IPS-NIHi11 (cell line): Measurements from ENCODE around the gene PRSS38.
A peak's percentile ranks its signal among the peaks of the same experiment; 100 is the strongest.
"Not testable (repeated sequence)": the region's sequence is repeated elsewhere in the genome, so short reads cannot be mapped to it uniquely, and the experiment has no call there.

Source experiments
- DNase-seq: peaks from one replicate; pipeline ENCODE4 v3.0.0; 2012; ENCODE audit warnings: mixed read lengths, low spot score

PRSS38 gene

DNA sequence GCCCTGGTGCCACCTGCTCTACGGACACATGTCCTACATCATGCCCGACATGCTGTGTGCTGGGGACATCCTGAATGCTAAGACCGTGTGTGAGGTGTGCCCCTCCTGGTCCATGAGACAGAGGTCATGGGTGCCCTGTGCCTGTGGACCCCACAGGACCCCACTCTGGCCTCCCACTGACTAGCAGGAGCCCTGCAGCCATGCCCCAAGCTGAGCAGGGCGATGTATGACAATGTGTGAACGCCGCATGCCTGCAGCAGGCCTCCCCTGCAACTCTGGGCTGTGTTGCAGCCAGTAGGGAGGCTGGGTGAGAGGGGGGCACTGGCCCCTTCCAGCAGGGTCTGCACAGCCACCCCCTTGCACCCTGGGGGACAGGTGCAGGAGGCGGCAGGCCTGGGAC, 30.0 kb downstream of the PRSS38 start:
- DNase-seq: no peak

DNA sequence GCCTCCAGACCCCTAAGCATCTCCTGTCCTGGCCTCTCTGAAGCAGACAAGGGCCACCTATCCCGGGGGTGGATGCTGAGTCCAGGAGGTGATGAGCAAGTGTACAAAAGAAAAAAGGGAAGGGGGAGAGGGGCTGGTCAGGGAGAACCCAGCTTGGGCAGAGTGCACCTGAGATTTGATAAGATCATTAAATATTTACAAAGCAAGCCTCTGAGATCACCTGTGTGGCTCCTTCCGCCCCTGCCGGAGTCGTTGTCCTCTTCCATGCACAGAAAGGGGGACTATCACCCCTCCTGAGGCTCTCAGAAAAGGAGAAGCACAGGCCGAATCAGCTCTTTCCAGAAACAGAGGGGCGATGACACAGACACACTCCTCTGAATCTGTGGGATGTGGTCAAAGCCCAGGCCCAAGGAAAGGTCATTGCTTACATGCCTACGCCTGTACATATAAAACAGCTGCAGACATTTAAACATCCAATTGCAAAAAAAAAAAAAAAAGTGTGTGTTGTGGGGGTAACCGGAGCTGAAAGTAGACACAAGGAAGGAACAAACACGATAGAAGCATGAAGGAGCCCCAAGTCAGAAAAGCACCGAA, 30.9 kb downstream of the PRSS38 start:
- no peak for DNase-seq

DNA sequence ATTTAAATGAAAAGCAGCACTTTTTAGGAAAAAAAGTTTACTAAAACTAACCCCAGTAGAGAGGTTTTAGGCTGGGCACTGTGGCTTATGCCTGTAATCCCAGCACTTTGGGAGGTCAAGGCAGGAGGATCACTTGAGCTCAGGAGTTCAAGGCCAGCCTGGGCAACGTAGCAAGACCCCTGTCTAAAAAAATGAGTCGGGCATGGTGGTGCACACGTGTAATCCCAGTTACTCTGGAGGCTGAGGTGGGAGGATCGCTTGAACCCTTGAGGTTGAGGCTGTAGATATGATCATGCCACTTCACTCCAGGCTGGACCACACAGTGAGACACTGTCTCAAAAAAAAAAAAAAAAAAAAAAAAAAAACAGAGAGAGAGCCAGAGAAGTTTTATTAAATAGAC, 31.6 kb downstream of the PRSS38 start:
- DNase-seq: not testable (repeated sequence)

DNA sequence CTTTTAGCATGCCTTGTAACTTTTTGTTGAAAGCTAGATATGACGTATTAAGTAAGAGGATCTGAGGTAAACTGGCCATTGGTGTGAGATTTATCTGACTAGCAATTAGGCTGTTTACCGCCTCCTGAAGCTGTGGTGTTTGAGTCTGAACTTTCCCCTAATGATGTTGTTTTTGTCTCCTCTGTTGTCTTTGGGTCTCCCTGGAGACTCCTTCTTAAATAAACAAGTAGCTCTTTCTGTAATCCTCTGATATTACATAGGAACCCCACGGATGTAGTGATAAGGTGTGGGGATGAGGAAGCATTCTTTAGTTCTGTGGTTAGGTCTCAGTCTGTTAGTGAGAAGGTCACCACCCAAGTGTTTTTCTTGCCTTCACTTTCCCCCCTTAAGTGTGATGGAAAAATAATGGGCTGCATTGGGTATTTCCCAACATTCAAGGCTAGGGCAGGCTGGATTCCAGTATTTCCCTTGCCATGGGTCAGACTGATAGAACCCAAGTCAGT, 33.0 kb downstream of the PRSS38 start:
- no peak for DNase-seq

DNA sequence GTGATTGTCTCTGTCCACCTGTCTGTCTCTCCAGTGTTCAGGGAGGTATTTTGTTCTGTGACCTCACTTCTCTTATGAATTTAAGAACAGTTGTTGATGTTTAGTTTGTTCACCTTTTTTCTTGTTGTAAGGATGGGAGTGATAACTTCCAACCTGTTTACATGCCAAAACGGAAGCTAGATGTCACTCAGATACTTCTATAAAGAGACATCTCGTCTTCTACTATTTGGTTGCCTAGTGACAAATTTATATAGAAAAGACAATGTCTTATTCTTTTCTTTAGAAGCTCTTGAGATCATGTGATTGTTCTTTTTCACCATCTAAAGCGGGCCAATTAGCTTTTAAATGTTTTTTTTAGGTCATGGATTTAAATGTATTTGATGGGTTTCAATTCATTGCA, 33.8 kb downstream of the PRSS38 start:
- no peak for DNase-seq

- DNase-seq: no peak
Observed at GRCh38 chr1:227854189-227854588, 38.7 kb downstream of the PRSS38 start.

- DNase-seq: no peak
Observed at GRCh38 chr1:227855687-227856086, 40.2 kb downstream of the PRSS38 start.

DNA sequence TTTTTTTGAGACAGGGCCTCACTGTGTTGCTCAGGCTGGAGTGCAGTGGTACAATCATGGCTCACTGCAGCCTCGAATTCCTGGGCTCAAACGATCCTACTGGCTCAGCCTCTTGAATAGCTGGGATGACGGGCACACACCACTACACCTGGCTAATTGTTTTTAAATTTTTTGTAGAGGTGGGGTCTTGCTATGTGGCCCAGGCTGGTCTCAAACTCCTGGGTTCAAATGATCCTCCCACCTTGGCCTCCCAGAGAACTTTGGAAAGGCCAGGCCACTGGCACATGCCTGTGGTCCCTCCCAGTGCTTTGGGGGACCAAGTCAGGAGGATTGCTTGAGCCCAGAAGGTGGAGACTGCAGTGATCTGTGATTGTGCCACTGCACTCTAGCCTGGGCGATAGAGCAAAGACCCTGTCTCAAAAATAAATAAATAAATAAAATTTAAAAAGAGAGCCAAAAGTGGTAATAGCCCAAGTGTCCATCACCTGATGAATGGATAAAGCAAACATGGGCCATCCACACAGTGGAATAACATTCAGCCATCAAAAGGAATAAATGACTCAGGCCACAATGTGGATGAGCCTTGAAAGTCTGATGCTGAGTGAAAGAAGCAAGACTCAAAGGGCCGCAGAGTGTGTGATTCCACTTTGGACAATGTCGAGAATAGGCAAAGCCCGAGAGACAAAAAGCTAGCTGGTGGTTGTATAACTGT, 40.8 kb downstream of the PRSS38 start:
- DNase-seq: no peak

DNA sequence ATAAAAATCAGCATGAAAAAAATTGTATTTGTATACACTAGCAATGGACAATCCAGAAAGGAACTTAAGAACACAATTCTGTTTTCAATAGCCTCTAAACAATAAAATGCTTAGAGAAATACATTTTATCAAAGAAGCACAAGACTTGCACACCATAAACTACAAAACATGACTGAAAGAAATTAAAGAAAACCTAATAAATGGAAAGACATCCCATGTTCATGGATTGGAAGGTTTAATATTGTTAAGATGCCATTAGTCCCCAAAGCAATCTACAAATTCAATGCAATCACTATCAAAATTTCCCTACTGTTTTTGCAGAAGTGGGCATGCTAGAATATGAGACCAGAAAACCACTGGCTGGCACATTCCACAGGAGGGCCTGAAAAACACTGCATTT, 49.4 kb downstream of the PRSS38 start:
- DNase-seq: no peak

DNA sequence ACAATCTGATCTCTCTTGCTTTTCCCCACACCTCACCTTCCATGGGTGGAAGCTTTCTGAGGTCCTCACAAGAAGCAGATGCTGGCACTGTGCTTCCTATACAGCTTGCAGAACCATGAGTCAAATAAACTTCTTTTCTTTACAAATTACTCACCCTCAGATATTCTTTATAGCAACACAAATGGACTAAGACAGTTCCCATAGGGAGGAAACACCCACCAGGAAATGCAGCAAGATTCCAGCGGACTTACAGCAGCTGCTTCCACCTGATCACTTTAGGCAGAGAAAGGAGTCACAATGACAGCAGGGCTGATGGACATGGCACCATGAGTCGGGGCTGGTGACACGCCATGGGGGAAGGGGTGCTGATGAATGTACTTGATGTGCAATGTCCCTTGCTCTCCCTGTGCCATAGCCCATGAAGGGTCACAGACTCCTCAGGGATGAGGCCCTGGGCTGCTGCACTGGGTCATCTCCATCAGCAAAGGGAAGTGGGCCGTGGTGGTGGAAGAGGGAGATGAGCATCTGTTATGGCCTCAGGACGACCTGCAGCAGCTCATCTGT, 53.9 kb downstream of the PRSS38 start:
- no peak for DNase-seq

GRCh38 chr1:227869851-227870305, 54.4 kb downstream of the PRSS38 start:
- no peak for DNase-seq

GRCh38 chr1:227870366-227870765, 54.9 kb downstream of the PRSS38 start:
- DNase-seq: no peak

- not testable (repeated sequence) for DNase-seq
Observed at GRCh38 chr1:227871892-227872291, 56.4 kb downstream of the PRSS38 start.

GRCh38 chr1:227877810-227878209, 62.3 kb downstream of the PRSS38 start:
- DNase-seq: not testable (repeated sequence)

DNA sequence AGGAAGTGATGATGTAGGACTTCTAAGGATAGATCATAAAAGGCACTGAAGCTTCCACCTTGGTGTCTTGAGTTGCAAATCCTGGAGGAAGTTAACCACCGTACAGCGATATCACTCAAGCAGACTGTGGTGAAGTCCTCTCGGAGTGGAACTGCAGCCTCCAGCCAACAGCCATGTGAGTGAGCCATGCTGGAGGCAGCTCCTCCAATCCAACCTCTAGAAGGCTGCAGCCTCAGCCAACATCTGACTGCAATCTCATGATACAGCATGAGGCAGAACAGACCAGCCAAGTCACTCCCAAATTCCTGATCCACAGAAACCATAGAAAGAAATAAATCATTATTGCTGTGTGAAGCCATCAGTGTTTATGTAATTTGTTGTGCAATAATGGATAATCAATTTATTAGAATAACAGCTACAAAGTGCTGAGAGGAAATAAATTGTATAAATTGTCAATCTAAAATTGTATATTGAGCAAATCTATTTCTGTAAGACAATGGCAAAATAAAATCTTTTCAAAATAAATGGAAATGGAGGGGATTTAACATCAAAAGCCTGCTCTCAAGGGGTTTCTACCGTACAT, 65.0 kb downstream of the PRSS38 start:
- no peak for DNase-seq

DNA sequence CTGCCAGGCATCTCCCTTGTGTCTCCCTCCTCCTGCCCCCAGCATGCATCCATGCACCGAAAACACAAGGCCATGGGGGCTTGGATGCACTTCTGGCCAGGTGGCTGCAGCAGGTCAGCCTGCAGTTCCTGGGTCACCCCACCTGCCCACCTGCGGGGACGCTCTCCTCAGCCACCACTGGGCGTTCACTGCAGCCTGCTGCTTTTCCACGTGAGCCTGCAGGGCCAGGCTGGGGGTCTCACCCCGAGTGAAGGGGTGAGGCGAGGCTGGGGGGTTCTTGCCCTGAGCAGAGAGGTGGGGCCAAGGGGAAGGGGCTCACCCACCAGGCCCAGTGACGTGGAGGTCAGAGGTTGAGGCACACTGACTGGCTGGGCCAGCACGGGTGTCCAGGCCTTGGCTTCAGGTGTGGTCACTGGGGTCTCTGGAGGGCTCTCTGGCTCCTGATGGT, 67.6 kb downstream of the PRSS38 start:
- DNase-seq: peak; percentile 7

DNA sequence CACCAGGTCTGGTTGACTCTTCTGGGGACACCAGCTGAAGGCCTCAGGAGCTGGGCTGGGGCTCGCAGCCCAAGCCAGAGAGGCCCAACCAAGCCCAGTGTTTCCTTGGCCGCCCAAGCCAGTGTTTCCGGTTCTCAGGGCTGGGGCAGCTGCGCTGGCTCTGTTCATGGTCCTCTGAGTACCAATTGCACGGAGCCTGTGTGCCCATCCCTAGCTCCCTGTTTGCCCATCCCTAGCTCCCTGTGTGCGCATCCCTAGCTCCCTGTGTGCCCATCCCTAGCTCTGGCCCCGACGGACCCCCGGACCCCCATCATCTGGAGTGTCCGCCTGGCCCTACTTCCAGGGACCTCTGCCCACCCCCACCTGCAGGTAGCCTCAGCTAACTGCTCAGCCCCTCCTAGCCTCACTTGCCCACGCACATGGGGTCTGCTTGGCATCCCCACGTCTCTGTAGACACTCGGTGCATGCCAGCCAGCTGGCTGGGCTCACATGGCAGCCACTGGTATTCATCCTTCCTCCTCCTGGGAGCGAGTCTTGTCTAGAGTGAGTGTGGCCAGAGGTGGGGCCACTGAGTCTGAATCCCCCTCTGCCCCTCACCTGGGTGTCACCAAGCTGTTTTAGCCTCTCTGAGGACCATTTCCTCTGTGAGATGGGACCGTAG, 68.3 kb downstream of the PRSS38 start:
- DNase-seq: peak; percentile 40

DNA sequence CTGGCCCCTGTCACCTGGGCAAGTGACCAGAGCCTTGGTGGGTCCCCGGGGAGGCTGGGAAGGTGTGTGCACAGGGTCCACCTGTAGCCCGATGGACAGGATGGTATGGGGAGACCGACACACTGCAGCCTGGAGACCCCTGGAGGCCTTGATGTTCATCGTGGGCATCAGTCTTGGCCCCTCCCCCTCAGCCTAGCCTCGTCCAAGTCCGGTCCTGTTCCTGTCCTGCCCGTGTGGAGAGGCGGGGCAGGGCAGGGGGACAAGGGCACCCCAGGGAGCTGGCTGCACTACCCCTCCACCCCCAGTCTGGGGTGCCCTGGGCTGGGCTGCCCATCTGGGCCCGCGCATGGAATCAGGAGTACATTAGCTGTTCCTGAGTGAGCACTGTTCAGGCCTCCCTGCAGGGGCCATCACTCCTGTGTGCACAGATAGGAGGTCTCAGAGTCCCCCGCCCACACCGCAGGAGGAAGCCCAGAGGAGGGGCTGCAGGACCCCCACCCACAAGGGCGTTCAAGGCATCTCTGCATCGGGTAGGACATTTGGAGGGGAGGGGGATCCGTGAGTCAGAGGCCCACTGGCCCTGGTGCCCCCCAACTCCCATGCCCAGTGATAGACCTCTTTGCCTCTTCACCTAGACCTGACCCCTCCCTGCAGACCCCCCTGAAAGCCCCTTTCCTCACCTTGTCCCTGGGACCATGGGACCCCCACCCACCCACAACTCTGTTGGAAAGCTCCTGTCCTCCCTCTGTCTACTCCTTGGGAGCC, 69.1 kb downstream of the PRSS38 start:
- DNase-seq: peak; percentile 16

DNA sequence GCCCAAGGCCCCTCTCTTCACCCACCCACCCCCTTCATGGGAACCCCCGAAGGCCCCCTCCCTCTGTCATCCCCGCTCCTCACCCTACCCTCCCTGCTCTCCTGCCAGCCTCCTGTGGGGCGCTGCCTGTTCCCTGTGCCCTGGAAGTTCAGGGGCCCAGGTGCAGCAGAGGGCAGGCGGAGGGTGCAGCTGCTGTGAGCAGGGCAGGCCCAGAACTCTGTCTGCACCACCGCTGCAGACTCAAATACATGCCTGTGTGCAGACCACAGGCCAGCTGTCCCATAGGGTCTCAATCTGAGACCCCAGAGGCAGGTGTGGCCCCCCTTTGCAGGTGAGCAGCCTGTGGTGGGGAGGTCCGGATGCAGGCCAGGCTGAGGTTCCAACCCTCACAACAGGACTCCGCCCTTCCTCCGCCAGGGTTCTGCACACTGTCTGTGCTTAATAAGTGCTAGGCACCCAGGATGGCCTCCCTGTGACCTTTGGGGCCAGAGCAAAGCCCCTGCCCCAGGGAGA, 69.7 kb downstream of the PRSS38 start:
- peak; percentile 15 for DNase-seq

DNA sequence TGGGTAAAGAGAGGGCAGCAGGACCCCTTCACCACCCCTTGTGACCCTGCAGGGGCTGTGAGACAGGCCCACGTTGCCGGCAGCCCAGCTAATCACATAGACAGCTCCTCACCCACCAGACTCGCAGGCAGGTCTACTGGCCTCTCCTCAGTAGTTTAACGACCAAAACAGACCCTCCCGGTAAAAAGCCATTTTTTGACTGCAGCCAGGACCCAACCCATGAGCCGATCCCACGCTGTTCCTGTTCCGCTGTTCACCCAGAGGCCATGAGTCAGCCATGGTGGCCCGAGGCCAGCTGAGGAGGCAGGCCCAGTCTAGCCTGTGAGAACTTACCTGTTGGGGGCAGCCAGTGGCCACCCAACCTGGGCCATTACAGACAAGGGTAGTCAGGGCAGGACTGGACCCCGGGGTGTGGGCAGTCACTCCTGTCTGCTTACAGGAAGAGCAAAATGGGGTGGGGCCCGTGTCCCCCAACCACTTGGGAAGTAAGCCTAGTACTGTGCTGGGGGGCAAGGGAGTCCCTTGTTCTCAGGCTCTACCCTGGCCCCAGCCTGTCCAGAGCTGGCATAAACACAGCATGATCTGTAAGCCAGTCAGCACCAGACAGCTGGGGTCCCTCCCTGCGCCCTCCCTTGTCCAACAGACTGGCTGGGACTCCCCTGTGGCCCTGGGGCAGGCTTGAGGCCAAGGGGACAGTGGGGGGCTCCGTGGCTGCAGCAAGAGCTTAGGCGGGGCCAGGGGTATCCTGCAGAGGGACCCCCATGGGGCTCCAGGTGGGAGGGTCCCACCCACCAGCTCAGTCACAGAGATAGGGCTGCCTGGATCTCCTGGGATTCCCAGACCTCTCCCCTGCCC, 70.4 kb downstream of the PRSS38 start:
- peak; percentile 69 for DNase-seq
